ENCODE results near the gene TERF2IP. TPM values are rescaled to one million over a fixed set of nuclear protein-coding genes. Genes with fewer than 3 reads are reported as not detected.

TERF2IP gene
- total RNA-seq, 1 donor from 2014 or later = 60.1 TPM

DNA sequence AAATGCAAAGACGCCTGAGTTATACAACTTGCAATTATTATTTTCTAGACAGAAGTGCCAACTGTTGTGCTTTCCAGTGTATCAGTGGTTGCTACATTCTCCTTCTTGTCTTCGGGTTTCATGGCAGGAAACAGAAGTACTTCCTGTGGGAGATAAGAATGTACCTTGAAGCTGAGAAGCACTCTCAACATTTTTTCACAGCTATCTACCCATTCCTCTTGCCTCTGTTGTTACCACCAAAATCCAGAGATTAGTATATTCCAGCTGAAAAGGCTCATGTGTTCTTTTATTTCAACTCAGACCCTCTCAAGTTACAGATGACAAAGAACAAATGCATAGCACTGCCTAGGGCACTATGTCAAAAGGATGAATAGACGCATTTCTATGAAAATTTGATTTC is 19.7 kb upstream of the TERF2IP start:
- intact Hi-C loops (cut with micrococcal nuclease) = no loop called here
- Histone ChIP-seq H3K36me3 (peaks cover 70% of the 10 kb centered on the region), H3K27me3 (ENCODE audit: low read depth) (no peaks in the 10 kb centered on the region), H3K4me1 (peaks cover 17% of the 10 kb centered on the region), H3K9me3 (replicated peaks) (no peaks in the 10 kb centered on the region), H3K27ac (replicated peaks) (no peak overlapping the region), H3K4me3 (no peak overlapping the region)
- no peak for DNase-seq
- TF ChIP-seq, protein P1, sequence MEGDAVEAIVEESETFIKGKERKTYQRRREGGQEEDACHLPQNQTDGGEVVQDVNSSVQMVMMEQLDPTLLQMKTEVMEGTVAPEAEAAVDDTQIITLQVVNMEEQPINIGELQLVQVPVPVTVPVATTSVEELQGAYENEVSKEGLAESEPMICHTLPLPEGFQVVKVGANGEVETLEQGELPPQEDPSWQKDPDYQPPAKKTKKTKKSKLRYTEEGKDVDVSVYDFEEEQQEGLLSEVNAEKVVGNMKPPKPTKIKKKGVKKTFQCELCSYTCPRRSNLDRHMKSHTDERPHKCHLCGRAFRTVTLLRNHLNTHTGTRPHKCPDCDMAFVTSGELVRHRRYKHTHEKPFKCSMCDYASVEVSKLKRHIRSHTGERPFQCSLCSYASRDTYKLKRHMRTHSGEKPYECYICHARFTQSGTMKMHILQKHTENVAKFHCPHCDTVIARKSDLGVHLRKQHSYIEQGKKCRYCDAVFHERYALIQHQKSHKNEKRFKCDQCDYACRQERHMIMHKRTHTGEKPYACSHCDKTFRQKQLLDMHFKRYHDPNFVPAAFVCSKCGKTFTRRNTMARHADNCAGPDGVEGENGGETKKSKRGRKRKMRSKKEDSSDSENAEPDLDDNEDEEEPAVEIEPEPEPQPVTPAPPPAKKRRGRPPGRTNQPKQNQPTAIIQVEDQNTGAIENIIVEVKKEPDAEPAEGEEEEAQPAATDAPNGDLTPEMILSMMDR (IDR thresholded peaks at IDR 0.05; ENCODE audit: borderline replicate concordance) = no peak

DNA sequence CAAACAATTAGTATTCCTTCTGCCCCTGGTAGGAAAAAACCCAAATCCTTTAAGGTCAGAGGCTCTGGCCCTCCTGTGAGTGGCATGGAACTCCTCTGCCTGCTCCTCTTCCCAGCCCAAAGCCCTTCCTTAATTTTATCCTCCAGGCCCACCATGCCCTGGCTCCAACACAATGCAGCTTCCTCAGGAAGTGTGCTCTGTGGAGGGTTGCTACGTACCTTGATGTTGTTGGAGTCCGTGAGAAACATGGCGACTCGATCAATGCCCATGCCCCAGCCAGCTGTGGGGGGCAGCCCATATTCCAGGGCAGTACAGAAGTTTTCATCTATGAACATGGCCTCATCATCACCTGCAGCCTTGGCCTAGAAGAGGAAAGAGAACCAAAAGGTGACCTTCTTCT is 19.2 kb upstream of the TERF2IP start:
- H3K4me1 ChIP-seq = peaks cover 15% of the 10 kb centered on the region
- intact Hi-C loops (cut with micrococcal nuclease) = no loop called here
- no peak overlapping the region for H3K27ac ChIP-seq (replicated peaks)
- H3K9me3 ChIP-seq (replicated peaks) = no peaks in the 10 kb centered on the region
- TF ChIP-seq, protein P1 (IDR thresholded peaks at IDR 0.05; ENCODE audit: borderline replicate concordance) = no peak
- peaks cover 75% of the 10 kb centered on the region for H3K36me3 ChIP-seq
- DNase-seq = no peak
- H3K4me3 ChIP-seq = no peak overlapping the region
- no peaks in the 10 kb centered on the region for H3K27me3 ChIP-seq (ENCODE audit: low read depth)

DNA sequence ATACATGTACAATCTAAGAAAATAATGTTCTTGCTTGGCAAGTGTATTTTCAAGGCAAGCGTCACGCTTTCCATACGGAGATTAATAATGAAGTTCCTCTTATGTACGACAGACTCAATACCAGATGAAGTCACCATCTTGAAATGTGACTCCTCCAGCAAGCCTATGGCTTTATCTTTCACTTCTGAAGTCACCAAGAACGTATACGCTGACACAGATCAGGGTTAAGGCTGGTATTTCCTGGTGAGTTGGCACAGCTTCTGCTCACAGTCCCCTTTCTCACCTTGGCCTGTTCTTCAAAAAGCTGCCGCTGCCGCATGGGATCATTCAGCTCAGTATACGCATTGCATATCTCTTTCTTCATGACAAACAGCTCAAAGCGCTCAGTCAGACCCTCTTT is 18.4 kb upstream of the TERF2IP start:
- Histone ChIP-seq H3K36me3 (peaks cover 82% of the 10 kb centered on the region), H3K27me3 (ENCODE audit: low read depth) (no peaks in the 10 kb centered on the region), H3K27ac (replicated peaks) (no peak overlapping the region), H3K4me3 (no peak overlapping the region), H3K4me1 (peaks cover 10% of the 10 kb centered on the region), H3K9me3 (replicated peaks) (no peaks in the 10 kb centered on the region)
- no peak for DNase-seq
- intact Hi-C loops (cut with micrococcal nuclease) = no loop called here
- TF ChIP-seq, protein P1 (IDR thresholded peaks at IDR 0.05; ENCODE audit: borderline replicate concordance) = no peak

DNA sequence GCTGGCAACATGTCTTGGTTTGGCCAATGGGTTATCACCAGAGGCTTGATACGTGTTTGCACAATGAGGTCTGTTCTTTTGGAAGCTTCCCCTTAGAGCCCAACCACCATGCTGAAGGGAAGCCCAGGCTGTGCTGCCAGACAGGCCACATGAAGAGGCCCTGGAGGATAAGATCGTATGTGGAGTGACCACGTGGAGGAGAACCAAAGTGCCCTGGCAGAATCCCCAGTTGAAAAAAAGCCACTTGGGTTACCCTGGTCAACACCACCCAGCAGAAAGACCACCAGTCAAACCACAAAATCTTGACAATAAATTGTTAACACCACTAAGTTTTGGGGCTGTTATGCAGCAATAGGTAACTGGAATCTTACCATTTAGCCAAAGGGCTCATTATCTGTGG is 17.5 kb upstream of the TERF2IP start:
- TF ChIP-seq, protein P1 (IDR thresholded peaks at IDR 0.05; ENCODE audit: borderline replicate concordance) = no peak

DNA sequence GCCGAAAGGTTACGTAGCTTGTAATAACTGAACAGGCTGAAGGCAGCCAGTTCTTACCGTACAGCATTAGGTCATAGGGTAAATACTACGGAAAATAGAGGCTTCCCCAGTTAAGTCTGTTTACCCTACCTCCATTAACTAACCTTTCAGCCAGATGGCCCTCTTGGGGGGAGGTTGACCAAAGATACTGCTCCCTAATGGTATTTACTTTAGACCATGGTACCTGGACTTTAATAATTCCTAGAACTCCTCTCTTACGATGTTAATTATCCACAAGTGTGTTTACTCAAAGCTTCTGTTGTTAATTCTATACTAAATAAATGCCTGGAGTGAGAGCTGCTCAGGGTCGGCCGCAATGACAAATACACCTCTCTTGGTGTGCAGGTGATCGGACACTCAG is 14.7 kb upstream of the TERF2IP start:
- Histone ChIP-seq H3K4me1 (peaks cover 6% of the 10 kb centered on the region), H3K27me3 (ENCODE audit: low read depth) (no peaks in the 10 kb centered on the region), H3K4me3 (no peak overlapping the region), H3K27ac (replicated peaks) (no peak overlapping the region), H3K9me3 (replicated peaks) (no peaks in the 10 kb centered on the region), H3K36me3 (peaks cover 99% of the 10 kb centered on the region)
- TF ChIP-seq, protein P1 (IDR thresholded peaks at IDR 0.05; ENCODE audit: borderline replicate concordance) = no peak
- DNase-seq = no peak
- intact Hi-C loops (cut with micrococcal nuclease) = loop anchor here (10.0 kb wide), 1 partner anchor 62 kb away; no protein-coding TSS in a partner anchor

More for the DNA sequence above, 17.5 kb upstream of the TERF2IP start:
- H3K4me3 ChIP-seq = no peak overlapping the region
- no peaks in the 10 kb centered on the region for H3K27me3 ChIP-seq (ENCODE audit: low read depth)
- no peak for DNase-seq
- peaks cover 10% of the 10 kb centered on the region for H3K4me1 ChIP-seq
- intact Hi-C loops (cut with micrococcal nuclease) = loop anchor here (10.0 kb wide), 1 partner anchor 65 kb away; no protein-coding TSS in a partner anchor
- no peaks in the 10 kb centered on the region for H3K9me3 ChIP-seq (replicated peaks)
- peaks cover 92% of the 10 kb centered on the region for H3K36me3 ChIP-seq
- no peak overlapping the region for H3K27ac ChIP-seq (replicated peaks)

Data from left ventricle myocardium inferior (tissue), 1 donor.